ENCODE data around the gene ECSCR. TPM values are rescaled to one million over a fixed set of nuclear protein-coding genes. Genes with fewer than 3 reads are reported as not detected.

ECSCR gene
- total RNA-seq, 1 donor from 2014 or later = 47.2 TPM

GRCh38 chr5:139474890-139475791, 12.6 kb upstream of the ECSCR start:
- DNase-seq (no peak), ATAC-seq (peak; percentile 79)
- no peaks in the 10 kb centered on the region for H3K9me3 ChIP-seq
- peaks cover 34% of the 10 kb centered on the region for H3K36me3 ChIP-seq
- H3K27ac ChIP-seq = peak overlapping the region; percentile 49
- intact Hi-C loops (cut with DNase I) = no loop called here
- TF ChIP-seq CTCF (IDR thresholded peaks at IDR 0.05) = no peak
- no peaks in the 10 kb centered on the region for H3K27me3 ChIP-seq
- peaks cover 57% of the 10 kb centered on the region for H3K4me1 ChIP-seq
- no peak overlapping the region for H3K4me3 ChIP-seq

DNA sequence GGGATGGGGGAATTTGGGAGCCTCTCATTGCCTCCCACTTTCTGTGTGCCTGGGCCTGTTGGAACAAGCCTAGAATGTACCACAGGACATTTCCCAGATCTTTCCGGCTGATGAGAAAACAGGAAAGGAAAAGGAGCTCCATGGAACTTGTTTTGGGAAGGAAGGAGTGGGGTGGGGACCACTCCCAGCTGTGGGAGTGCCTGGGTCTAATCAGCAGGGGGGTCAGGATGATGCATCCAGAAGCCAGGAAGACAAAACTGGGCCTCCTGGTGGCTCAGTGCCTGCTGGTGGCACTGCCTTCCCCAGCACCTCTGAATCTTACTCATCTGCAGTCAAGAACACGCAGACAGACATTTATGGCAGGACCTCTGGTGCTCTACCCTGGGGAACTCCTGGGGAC, 11.0 kb upstream of the ECSCR start:
- no peak for TF ChIP-seq CTCF (IDR thresholded peaks at IDR 0.05)
- H3K27me3 ChIP-seq = no peaks in the 10 kb centered on the region
- no peak for ATAC-seq
- no peak for DNase-seq
- intact Hi-C loops (cut with DNase I) = no loop called here
- no peak overlapping the region for H3K4me3 ChIP-seq
- H3K27ac ChIP-seq = peak overlapping the region; percentile 73
- no peaks in the 10 kb centered on the region for H3K9me3 ChIP-seq
- peaks cover 30% of the 10 kb centered on the region for H3K36me3 ChIP-seq
- H3K4me1 ChIP-seq = peaks cover 46% of the 10 kb centered on the region

DNA sequence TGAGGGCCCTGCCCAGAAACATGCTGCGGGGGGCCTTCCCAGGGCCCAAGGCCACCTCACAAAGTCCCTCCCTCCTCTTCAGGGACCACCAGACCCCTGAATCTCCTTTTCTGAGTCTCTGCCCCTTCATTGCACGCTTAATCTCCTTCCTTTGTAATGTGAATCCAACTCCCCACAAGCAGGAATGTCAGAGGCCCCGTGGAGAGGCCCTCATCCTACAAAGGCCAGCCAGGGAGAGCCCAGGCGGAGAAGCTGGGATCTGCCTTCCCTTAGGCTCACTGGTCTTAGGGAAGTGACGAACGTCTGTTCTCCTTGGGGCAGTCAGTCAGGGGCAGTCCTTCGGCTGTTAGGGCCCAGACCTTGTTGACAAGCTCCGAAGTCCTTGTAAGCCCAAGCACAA, 10.6 kb upstream of the ECSCR start:
- Histone ChIP-seq H3K27me3 (no peaks in the 10 kb centered on the region), H3K4me3 (no peak overlapping the region), H3K9me3 (no peaks in the 10 kb centered on the region), H3K4me1 (peaks cover 43% of the 10 kb centered on the region), H3K27ac (peak overlapping the region; percentile 73), H3K36me3 (peaks cover 25% of the 10 kb centered on the region)
- DNase-seq (no peak), ATAC-seq (no peak)
- TF ChIP-seq CTCF (IDR thresholded peaks at IDR 0.05) = no peak
- intact Hi-C loops (cut with DNase I) = no loop called here

- Histone ChIP-seq H3K4me3 (no peak overlapping the region), H3K9me3 (no peaks in the 10 kb centered on the region), H3K27me3 (no peaks in the 10 kb centered on the region), H3K36me3 (peaks cover 19% of the 10 kb centered on the region), H3K27ac (peak overlapping the region; percentile 73), H3K4me1 (peaks cover 43% of the 10 kb centered on the region)
- no peak for DNase-seq
- ATAC-seq = no peak
- intact Hi-C loops (cut with DNase I) = no loop called here
- no peak for TF ChIP-seq CTCF (IDR thresholded peaks at IDR 0.05)
Measured at GRCh38 chr5:139472386-139473030, 10.0 kb upstream of the ECSCR start.

DNA sequence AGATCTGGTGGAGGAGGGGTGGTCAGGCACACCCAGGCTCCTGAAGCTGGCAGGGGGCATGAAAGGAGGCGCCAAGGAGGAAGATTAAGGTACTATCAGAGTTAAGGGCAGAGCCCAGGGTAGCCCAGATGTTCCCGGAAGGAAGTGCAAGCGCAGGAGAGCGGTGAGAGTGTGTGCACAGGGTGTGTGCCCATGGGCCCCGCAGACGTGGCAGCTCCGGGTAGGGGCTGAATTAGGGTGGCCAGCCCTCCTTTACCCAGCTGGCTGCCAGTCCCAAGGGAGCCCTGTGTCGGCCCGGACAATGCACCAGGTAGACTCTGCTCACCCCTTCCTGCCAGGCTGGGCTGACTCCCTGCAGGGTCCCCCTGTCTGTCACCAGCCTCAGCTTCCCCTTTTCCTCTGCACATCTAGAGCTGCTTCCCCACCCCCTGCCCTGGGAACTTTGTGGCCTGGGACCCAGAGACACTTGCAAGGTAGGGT, 8.3 kb upstream of the ECSCR start, which contains the start of gene SMIM33:
Gene SMIM33, plus strand, starts transcription at position 184 of the 480 bp plus-strand sequence. Its CDS starts 118 bp downstream, at position 302.
- H3K36me3 ChIP-seq = peaks cover 5% of the 10 kb centered on the region
- intact Hi-C loops (cut with DNase I) = no loop called here
- H3K4me3 ChIP-seq = peak within 1 kb of the TSS; percentile 8
- H3K27me3 ChIP-seq = no peaks in the 10 kb centered on the region
- DNase-seq = no peak
- TF ChIP-seq CTCF (IDR thresholded peaks at IDR 0.05) = no peak
- no peaks in the 10 kb centered on the region for H3K9me3 ChIP-seq
- peak; percentile 39 for ATAC-seq
- H3K4me1 ChIP-seq = peaks cover 39% of the 10 kb centered on the region
- H3K27ac ChIP-seq = peak within 1 kb of the TSS; percentile 42

Data from upper lobe of right lung (tissue), 1 donor.